ENCODE data around the gene EMID1.

- no peak for TF ChIP-seq CTCF (IDR thresholded peaks at IDR 0.05)
- TF ChIP-seq POLR2A (IDR thresholded peaks at IDR 0.05) = no peak
Observed at GRCh38 chr22:29230972-29231875, 25.5 kb downstream of the EMID1 start.
